Tibial artery (tissue), 4 donors: Measurements from ENCODE around the gene DCLK2.

Experiments
- DNase-seq, 2 donors: peaks; one replicate each; pipeline ENCODE4 v3.0.0-alpha.2; 2019
- H3K27ac ChIP-seq, 2 donors: fragments of 200-600 bp; sonication (generic) in 1 of 2; 1 replicate in 1 of 2; 2 replicates in 1 of 2; pipeline ENCODE4 v1.5.1; 2018 to 2019; ENCODE audit warnings: mild to moderate bottlenecking in 1 of 2
- H3K27me3 ChIP-seq, 2 donors: fragments of 200-600 bp; sonication (generic) in 1 of 2; one replicate each; pipeline versions ENCODE4 v1.5.1 to v1.6.0; 2016 to 2019
- H3K36me3 ChIP-seq, 3 donors: fragments of 200-600 bp; sonication (generic) in 2 of 3; one replicate each; pipeline ENCODE4 v1.5.1; 2016 to 2019; ENCODE audit warnings: mild to moderate bottlenecking in 2 of 3
- H3K4me1 ChIP-seq, 4 donors: fragments of 200-600 bp; sonication (generic) in 2 of 4; 1 replicate in 3 of 4; 2 replicates in 1 of 4; pipeline ENCODE4 v1.5.1; 2016 to 2019
- H3K4me3 ChIP-seq, 2 donors: fragments of 200-600 bp; sonication (generic) in 1 of 2; 1 replicate in 1 of 2; 2 replicates in 1 of 2; pipeline ENCODE4 v1.5.1; 2018 to 2019; ENCODE audit warnings: mild to moderate bottlenecking in 2 of 2
- H3K9me3 ChIP-seq, 3 donors: fragments of 200-600 bp; sonication (generic) in 1 of 3; one replicate each; pipeline ENCODE4 v1.5.1; 2016 to 2019
- CTCF ChIP-seq, 2 experiments: fragments of 200-600 bp in 1 of 2; fragments of 450-650 bp in 1 of 2; IDR thresholded peaks; one replicate each; pipeline ENCODE4 v1.5.1; 2017 to 2019; ENCODE audit warnings: antibody characterized with exemption in 2 of 2, mild to moderate bottlenecking in 1 of 2, moderate library complexity in 1 of 2
- intact Hi-C: fragments of 100-400 bp; cut with DNase I; formaldehyde crosslinking; loops from one replicate; pipeline ENCODE4 v1.15.0; 2023; ENCODE audit warnings: low total_unique reads

DCLK2 gene

GRCh38 chr4:150306719-150307118 lies 228.5 kb downstream of the DCLK2 start:
- H3K4me1 ChIP-seq: peaks cover 0 to 41% (median 8%) of the 10 kb centered on the region in 4 donors
- intact Hi-C loops: no loop called here
- no peaks in the 10 kb centered on the region for H3K36me3 ChIP-seq
- DNase-seq: no peak
- no peak overlapping the region for H3K4me3 ChIP-seq
- TF ChIP-seq CTCF (IDR thresholded peaks at IDR 0.05): no peak
- no peaks in the 10 kb centered on the region for H3K9me3 ChIP-seq
- H3K27ac ChIP-seq: no peak overlapping the region
- H3K27me3 ChIP-seq: no peaks in the 10 kb centered on the region
